Lung (tissue), 12 donors: ENCODE data around the gene BEST4. TPM values are rescaled to one million over a fixed set of nuclear protein-coding genes. Genes with fewer than 3 reads are reported as not detected.
"Not testable (repeated sequence)": the region's sequence is repeated elsewhere in the genome, so short reads cannot be mapped to it uniquely, and the experiment has no call there.

ENCODE experiments used
- ATAC-seq: fragments of 200-7000 bp; cut with Tn5 transposase; one replicate; pipeline ENCODE4 v1.9.1; 2020; ENCODE audit warnings: moderate number of reproducible peaks; ENCODE audit not compliant: insufficient read depth, low FRiP score
- DNase-seq, 3 donors: peaks; one replicate each; pipeline ENCODE4 v3.0.0-alpha.2; 2013 to 2017
- H3K27ac ChIP-seq, 2 donors: one replicate each; pipeline ENCODE4 v1.5.1; 2013; ENCODE audit warnings: mild to moderate bottlenecking in 2 of 2, moderate library complexity in 2 of 2, control low read depth in 1 of 2, inconsistent platforms in 1 of 2, low read depth in 1 of 2, low read length in 1 of 2
- H3K27me3 ChIP-seq, 3 donors: one replicate each; pipeline ENCODE4 v1.5.1; 2013; ENCODE audit warnings: low read length in 2 of 3; ENCODE audit not compliant: control insufficient read depth in 3 of 3, insufficient read depth in 3 of 3
- H3K36me3 ChIP-seq, 4 donors: one replicate each; pipeline ENCODE4 v1.5.1; 2013; ENCODE audit warnings: low read length in 4 of 4, mild to moderate bottlenecking in 1 of 4, moderate library complexity in 1 of 4; ENCODE audit not compliant: control insufficient read depth in 4 of 4, insufficient read depth in 4 of 4
- H3K4me1 ChIP-seq, 5 donors: one replicate each; pipeline ENCODE4 v1.5.1; 2013; ENCODE audit warnings: low read length in 5 of 5, mild to moderate bottlenecking in 2 of 5, moderate library complexity in 1 of 5; ENCODE audit not compliant: control insufficient read depth in 5 of 5, insufficient read depth in 5 of 5
- H3K4me3 ChIP-seq: one replicate; pipeline ENCODE4 v1.5.1; 2013; ENCODE audit warnings: mild to moderate bottlenecking, control low read depth, moderate library complexity
- H3K9ac ChIP-seq, 2 donors: one replicate each; pipeline ENCODE4 v1.5.1; 2013; ENCODE audit warnings: low read length in 2 of 2, control low read depth in 1 of 2; ENCODE audit not compliant: insufficient read depth in 1 of 2
- H3K9me3 ChIP-seq, 4 donors: one replicate each; pipeline ENCODE4 v1.5.1; 2013; ENCODE audit warnings: low read length in 3 of 4, mild to moderate bottlenecking in 1 of 4, moderate library complexity in 1 of 4; ENCODE audit not compliant: control insufficient read depth in 4 of 4, insufficient read depth in 3 of 4
- WGBS, 2 donors: extraction: QIAGEN DNeasy Blood & Tissue Kit; methylation state at CpG; one replicate each; pipeline ENCODE4 v1.1.7; 2013; 5-methylcytosine and 5-hydroxymethylcytosine counted together
- polyA plus RNA-seq, 2 donors: library from polyadenylated mRNA; stranded (reverse); fragments of 200-250 nt; gene quantifications; one replicate each; pipeline ENCODE4 v1.2.1, GENCODE V29; 2013
- total RNA-seq, 2 donors: library from RNA; depleted of rRNA in 1 of 2; stranded (reverse); fragments of >200 nt in 1 of 2; gene quantifications; one replicate each; pipeline ENCODE4 v1.2.1, GENCODE V29; 2014 to 2021
- TF ChIP-seq, protein P1 (sequence below): IDR thresholded peaks from 2 replicates; pipeline ENCODE4 v1.5.1; 2012; ENCODE audit warnings: mild to moderate bottlenecking; ENCODE audit errors: control extremely low read depth, extremely low read depth
- donor health status: control.
- donor health status: control.
- donor health status: Bipolar disorder and iron deficiency.
- donor health status: healthy.
- donor health status: DM: yes; HTN: yes; CAD: no.

Gene BEST4
- total and polyA plus RNA-seq, 4 donors: 0.23 to 1.4 (median 0.56) TPM

GRCh38 chr1:44827197-44828002 lies 39.4 kb upstream of the BEST4 start:
- Histone ChIP-seq H3K27me3 (no peaks in the 10 kb centered on the region), H3K4me3 (no peak overlapping the region), H3K36me3 (peaks cover 0 to 16% (median 3%) of the 10 kb centered on the region in 4 donors), H3K27ac (no peak overlapping the region), H3K4me1 (peaks cover 0 to 10% (median 0%) of the 10 kb centered on the region in 5 donors), H3K9me3 (no peaks in the 10 kb centered on the region), H3K9ac (no peak overlapping the region)
- no peak for DNase-seq
- 91% methylated on average over 28 of the region's 28 CpGs for WGBS, 2 donors
- no peak for ATAC-seq
- TF ChIP-seq, protein P1, sequence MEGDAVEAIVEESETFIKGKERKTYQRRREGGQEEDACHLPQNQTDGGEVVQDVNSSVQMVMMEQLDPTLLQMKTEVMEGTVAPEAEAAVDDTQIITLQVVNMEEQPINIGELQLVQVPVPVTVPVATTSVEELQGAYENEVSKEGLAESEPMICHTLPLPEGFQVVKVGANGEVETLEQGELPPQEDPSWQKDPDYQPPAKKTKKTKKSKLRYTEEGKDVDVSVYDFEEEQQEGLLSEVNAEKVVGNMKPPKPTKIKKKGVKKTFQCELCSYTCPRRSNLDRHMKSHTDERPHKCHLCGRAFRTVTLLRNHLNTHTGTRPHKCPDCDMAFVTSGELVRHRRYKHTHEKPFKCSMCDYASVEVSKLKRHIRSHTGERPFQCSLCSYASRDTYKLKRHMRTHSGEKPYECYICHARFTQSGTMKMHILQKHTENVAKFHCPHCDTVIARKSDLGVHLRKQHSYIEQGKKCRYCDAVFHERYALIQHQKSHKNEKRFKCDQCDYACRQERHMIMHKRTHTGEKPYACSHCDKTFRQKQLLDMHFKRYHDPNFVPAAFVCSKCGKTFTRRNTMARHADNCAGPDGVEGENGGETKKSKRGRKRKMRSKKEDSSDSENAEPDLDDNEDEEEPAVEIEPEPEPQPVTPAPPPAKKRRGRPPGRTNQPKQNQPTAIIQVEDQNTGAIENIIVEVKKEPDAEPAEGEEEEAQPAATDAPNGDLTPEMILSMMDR: no peak

GRCh38 chr1:44826375-44827196 lies 38.6 kb upstream of the BEST4 start:
- Histone ChIP-seq H3K27ac (peak overlapping the region in 1 of 2 donors; percentile 23), H3K4me1 (peaks cover 0 to 7% (median 0%) of the 10 kb centered on the region in 5 donors), H3K4me3 (no peak overlapping the region), H3K9ac (no peak overlapping the region), H3K9me3 (no peaks in the 10 kb centered on the region), H3K27me3 (no peaks in the 10 kb centered on the region), H3K36me3 (peaks cover 0 to 16% (median 3%) of the 10 kb centered on the region in 4 donors)
- TF ChIP-seq, protein P1: no peak
- 20 to 47% methylated on average over 22 to 24 of the region's 24 CpGs for WGBS, 2 donors
- DNase-seq (no peak), ATAC-seq (peak; percentile 61)

GRCh38 chr1:44824392-44824791 lies 36.4 kb upstream of the BEST4 start:
- H3K9ac ChIP-seq, H3K27ac ChIP-seq, H3K4me3 ChIP-seq, H3K27me3 ChIP-seq, H3K9me3 ChIP-seq, DNase-seq, ATAC-seq: not testable (repeated sequence)
- Histone ChIP-seq H3K36me3 (peaks cover 0 to 16% (median 3%) of the 10 kb centered on the region in 4 donors), H3K4me1 (peaks cover 0 to 14% (median under 1%) of the 10 kb centered on the region in 5 donors)
- WGBS, 2 donors: 94 to 96% methylated on average over 6 of the region's 6 CpGs

DNA sequence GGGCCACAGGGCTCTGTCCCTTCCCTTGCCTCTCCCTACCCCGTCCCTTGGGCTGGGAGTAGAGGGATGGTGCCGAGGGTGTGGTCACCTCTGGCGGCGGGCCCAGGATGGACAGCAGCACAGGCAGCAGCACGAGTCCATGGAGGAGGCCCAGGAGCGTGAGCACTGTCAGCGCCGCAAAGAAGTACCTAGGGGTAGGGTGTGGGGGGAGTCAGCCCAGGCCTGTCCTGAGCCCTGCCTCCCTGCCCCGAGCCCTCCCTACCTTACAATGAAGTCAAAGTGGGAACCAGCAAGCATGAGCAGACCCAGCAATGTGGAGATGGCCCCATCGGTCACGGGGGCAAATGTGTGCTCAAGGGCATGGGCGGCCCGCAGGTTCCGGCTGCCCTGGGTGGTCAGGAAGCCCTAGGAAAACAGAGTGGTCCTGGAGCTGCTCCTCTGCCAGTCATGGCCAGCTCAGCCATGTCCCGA lies 35.0 kb upstream of the BEST4 start:
- Histone ChIP-seq H3K4me1 (peaks cover 0 to 19% (median 3%) of the 10 kb centered on the region in 5 donors), H3K9ac (no peak overlapping the region), H3K27ac (no peak overlapping the region), H3K4me3 (no peak overlapping the region), H3K9me3 (no peaks in the 10 kb centered on the region), H3K36me3 (peaks cover 0 to 9% (median 1%) of the 10 kb centered on the region in 4 donors), H3K27me3 (no peaks in the 10 kb centered on the region)
- 90 to 91% methylated on average over 15 of the region's 15 CpGs for WGBS, 2 donors
- TF ChIP-seq, protein P1: no peak
- ATAC-seq (no peak), DNase-seq (no peak)
